ENCODE data around the gene DOCK2. TPM values are rescaled to one million over a fixed set of nuclear protein-coding genes. Genes with fewer than 3 reads are reported as not detected.

The DOCK2 gene
- total RNA-seq, 1 donor from 2014 or later: not detected

DNA sequence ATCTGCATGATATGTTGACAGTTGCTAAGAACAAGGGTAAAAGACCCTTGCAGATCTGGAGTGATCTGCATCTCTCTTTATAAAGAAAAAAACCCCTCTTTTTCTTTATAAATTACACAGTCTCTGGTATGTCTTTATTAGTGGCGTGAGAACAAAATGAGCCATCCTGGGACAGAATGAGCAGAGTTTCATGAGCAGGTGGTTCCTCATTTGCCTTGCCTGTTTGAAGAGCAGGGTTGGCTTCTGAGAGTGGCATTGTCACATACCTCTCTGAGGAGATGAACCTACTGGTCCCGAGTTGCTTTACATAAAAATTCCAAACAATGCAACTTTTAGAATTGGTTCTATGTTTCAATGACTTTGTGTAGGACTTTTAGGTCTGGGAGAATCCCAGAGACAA is 249.0 kb downstream of the DOCK2 start:
- TF ChIP-seq, protein P1, sequence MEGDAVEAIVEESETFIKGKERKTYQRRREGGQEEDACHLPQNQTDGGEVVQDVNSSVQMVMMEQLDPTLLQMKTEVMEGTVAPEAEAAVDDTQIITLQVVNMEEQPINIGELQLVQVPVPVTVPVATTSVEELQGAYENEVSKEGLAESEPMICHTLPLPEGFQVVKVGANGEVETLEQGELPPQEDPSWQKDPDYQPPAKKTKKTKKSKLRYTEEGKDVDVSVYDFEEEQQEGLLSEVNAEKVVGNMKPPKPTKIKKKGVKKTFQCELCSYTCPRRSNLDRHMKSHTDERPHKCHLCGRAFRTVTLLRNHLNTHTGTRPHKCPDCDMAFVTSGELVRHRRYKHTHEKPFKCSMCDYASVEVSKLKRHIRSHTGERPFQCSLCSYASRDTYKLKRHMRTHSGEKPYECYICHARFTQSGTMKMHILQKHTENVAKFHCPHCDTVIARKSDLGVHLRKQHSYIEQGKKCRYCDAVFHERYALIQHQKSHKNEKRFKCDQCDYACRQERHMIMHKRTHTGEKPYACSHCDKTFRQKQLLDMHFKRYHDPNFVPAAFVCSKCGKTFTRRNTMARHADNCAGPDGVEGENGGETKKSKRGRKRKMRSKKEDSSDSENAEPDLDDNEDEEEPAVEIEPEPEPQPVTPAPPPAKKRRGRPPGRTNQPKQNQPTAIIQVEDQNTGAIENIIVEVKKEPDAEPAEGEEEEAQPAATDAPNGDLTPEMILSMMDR (IDR thresholded peaks at IDR 0.05; ENCODE audit: insufficient read depth, low read length, severe bottlenecking): no peak
- no peaks in the 10 kb centered on the region for H3K27me3 ChIP-seq (ENCODE audit: control insufficient read depth, insufficient read depth, low read length)
- DNase-seq (ENCODE audit: low read depth) (no peak), FAIRE-seq (no peak)
- H3K4me3 ChIP-seq (ENCODE audit: low read depth, low read length): no peak overlapping the region
- H3K36me3 ChIP-seq (ENCODE audit: control insufficient read depth, insufficient read depth, low read length): no peaks in the 10 kb centered on the region

DNA sequence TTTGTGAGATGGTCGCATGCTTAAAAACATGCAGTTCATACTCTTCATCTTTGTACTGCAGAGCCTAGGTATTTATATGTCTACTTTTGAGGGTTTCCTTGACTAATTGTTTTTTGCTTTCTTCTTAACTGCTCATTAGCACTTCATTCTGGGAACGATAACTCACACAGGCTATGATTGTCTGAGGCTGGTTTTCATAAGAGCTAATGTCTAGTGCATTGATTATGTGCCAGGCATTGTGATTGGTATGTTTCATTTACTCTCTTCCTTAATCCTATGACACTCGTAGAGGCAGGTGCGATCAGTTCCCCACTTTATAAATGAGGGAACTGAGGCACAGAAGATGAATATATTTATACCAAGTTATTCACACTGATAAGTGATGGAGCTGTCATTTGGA is 249.6 kb downstream of the DOCK2 start:
- FAIRE-seq (no peak), DNase-seq (ENCODE audit: low read depth) (no peak)
- H3K36me3 ChIP-seq (ENCODE audit: control insufficient read depth, insufficient read depth, low read length): no peaks in the 10 kb centered on the region
- H3K4me3 ChIP-seq (ENCODE audit: low read depth, low read length): no peak overlapping the region
- TF ChIP-seq, protein P1 (IDR thresholded peaks at IDR 0.05; ENCODE audit: insufficient read depth, low read length, severe bottlenecking): no peak
- no peaks in the 10 kb centered on the region for H3K27me3 ChIP-seq (ENCODE audit: control insufficient read depth, insufficient read depth, low read length)

DNA sequence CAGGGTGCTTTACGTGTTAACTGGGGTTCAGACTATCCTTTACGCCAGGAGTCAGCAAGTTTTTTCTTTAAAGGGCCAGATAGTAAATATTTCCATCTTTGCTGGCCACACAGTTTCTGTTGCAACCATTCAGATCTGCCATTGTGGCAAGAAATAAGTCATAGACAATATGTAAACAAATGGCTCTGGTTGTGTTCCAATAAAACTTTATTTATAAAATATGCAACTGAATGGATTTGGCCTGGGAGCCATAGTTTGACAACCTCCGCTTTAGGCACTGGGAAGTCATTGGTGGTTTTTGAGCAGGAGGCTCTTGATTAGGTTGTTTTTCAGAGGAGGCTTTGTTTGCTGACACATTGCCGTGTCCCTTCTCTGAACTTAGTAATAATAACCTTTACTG is 252.5 kb downstream of the DOCK2 start:
- Histone ChIP-seq H3K27me3 (ENCODE audit: control insufficient read depth, insufficient read depth, low read length) (peaks cover 1% of the 10 kb centered on the region), H3K4me3 (ENCODE audit: low read depth, low read length) (no peak overlapping the region), H3K36me3 (ENCODE audit: control insufficient read depth, insufficient read depth, low read length) (no peaks in the 10 kb centered on the region)
- FAIRE-seq: no peak
- TF ChIP-seq, protein P1 (IDR thresholded peaks at IDR 0.05; ENCODE audit: insufficient read depth, low read length, severe bottlenecking): no peak
- no peak for DNase-seq (ENCODE audit: low read depth)

GRCh38 chr5:169893010-169893409 is 255.9 kb downstream of the DOCK2 start:
- no peak for DNase-seq (ENCODE audit: low read depth)
- Histone ChIP-seq H3K36me3 (ENCODE audit: control insufficient read depth, insufficient read depth, low read length) (no peaks in the 10 kb centered on the region), H3K27me3 (ENCODE audit: control insufficient read depth, insufficient read depth, low read length) (peaks cover 1% of the 10 kb centered on the region), H3K4me3 (ENCODE audit: low read depth, low read length) (no peak overlapping the region)
- no peak for FAIRE-seq
- TF ChIP-seq, protein P1 (IDR thresholded peaks at IDR 0.05; ENCODE audit: insufficient read depth, low read length, severe bottlenecking): no peak

DNA sequence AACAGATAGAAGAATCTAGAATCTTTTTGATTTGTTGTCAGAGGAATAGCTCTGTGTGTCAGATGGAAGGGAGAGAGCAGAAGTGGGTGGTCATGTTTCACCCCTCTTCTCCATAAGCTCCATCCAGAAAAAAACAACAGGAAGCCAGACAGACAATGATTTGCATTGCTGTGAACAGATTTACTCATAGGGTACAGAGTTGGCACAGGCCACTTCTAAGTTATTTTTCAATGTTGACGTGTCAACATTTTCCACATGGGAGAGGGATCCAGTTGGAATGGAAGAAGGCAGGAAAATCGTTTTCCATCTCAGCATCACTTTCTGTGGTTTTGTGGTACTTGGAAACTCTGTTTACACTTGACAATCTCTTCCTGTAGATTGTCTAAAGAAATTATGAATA is 256.5 kb downstream of the DOCK2 start:
- TF ChIP-seq, protein P1 (IDR thresholded peaks at IDR 0.05; ENCODE audit: insufficient read depth, low read length, severe bottlenecking): no peak
- Histone ChIP-seq H3K4me3 (ENCODE audit: low read depth, low read length) (no peak overlapping the region), H3K36me3 (ENCODE audit: control insufficient read depth, insufficient read depth, low read length) (no peaks in the 10 kb centered on the region), H3K27me3 (ENCODE audit: control insufficient read depth, insufficient read depth, low read length) (peaks cover 1% of the 10 kb centered on the region)
- DNase-seq (ENCODE audit: low read depth): no peak
- no peak for FAIRE-seq

DNA sequence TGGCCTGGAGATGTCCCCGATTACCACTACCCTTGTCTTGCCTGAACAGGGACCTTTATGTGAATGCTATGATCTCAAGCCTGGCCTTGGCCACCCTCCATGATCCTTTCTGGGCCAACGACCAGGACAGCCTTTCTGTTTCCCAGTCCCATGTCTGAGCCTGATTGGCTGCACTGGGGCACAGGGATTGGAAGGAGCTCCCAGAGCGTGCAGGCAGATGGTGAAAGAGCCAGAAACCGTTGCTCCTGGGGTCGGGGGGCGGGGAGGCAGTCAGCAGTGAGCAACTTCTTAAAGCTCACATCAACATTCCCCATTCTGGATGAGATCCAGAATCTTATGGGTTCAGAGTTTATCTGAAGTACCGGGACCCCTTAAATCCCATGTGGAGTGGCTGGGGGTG is 258.9 kb downstream of the DOCK2 start:
- no peak overlapping the region for H3K4me3 ChIP-seq (ENCODE audit: low read depth, low read length)
- TF ChIP-seq, protein P1 (IDR thresholded peaks at IDR 0.05; ENCODE audit: insufficient read depth, low read length, severe bottlenecking): no peak
- peaks cover 1% of the 10 kb centered on the region for H3K27me3 ChIP-seq (ENCODE audit: control insufficient read depth, insufficient read depth, low read length)
- DNase-seq (ENCODE audit: low read depth): no peak
- no peaks in the 10 kb centered on the region for H3K36me3 ChIP-seq (ENCODE audit: control insufficient read depth, insufficient read depth, low read length)
- no peak for FAIRE-seq
